GM12878 (cell line): Measurements from ENCODE around the gene HOXB6.

Source experiments
- CTCF ChIP-seq, 3 experiments: IDR thresholded peaks in 2 of 3; conservative IDR thresholded peaks in 1 of 3; 2 replicates each; pipeline ENCODE4 v1.5.1; 2011; ENCODE audit warnings: low read depth in 3 of 3, low read length in 3 of 3, mild to moderate bottlenecking in 3 of 3, control low read depth in 2 of 3, moderate library complexity in 2 of 3, inconsistent platforms in 1 of 3, mixed read lengths in 1 of 3; ENCODE audit not compliant: control insufficient read depth in 2 of 3, insufficient read depth in 1 of 3; ENCODE audit errors: extremely low read depth in 1 of 3
- EGR1 ChIP-seq, 2 experiments: IDR thresholded peaks; 1 replicate in 1 of 2; 2 replicates in 1 of 2; pipeline ENCODE4 v1.6.1; 2011 to 2012; ENCODE audit warnings: low read depth in 2 of 2, low read length in 2 of 2, borderline replicate concordance in 1 of 2, mild to moderate bottlenecking in 1 of 2, moderate library complexity in 1 of 2
- EP300 ChIP-seq, 2 experiments: fragments of 150-350 bp in 1 of 2; IDR thresholded peaks; 2 replicates each; pipeline ENCODE4 v1.6.1; 2011 to 2012; ENCODE audit warnings: low read depth in 2 of 2, low read length in 2 of 2, borderline replicate concordance in 1 of 2, improper control_type of control experiment in 1 of 2, inconsistent platforms in 1 of 2; ENCODE audit not compliant: control insufficient read depth in 1 of 2
- NR2C2 ChIP-seq: IDR thresholded peaks from 2 replicates; pipeline ENCODE4 v1.6.1; 2011; ENCODE audit warnings: borderline replicate concordance, low read depth; ENCODE audit not compliant: control insufficient read depth, insufficient read length
- NRF1 ChIP-seq: conservative IDR thresholded peaks from 2 replicates; pipeline ENCODE4 v1.6.1; 2011; ENCODE audit warnings: mild to moderate bottlenecking, low read depth, low read length, improper control_type of control experiment
- POLR2A ChIP-seq: IDR thresholded peaks from 2 replicates; pipeline ENCODE4 v1.6.1; 2011; ENCODE audit warnings: low read depth, mild to moderate bottlenecking, low read length
- TAF1 ChIP-seq: IDR thresholded peaks from 2 replicates; pipeline ENCODE4 v1.6.1; 2011; ENCODE audit warnings: mild to moderate bottlenecking, low read depth, low read length, borderline replicate concordance
- TF ChIP-seq, protein P1 (sequence below): fragments of 450-650 bp; conservative IDR thresholded peaks from 2 replicates; pipeline ENCODE4 v1.6.1; 2017; ENCODE audit warnings: mild to moderate bottlenecking, moderate library complexity
- TF ChIP-seq, protein P2 (sequence below): IDR thresholded peaks from 2 replicates; pipeline ENCODE4 v1.6.1; 2011; ENCODE audit warnings: low read depth, mild to moderate bottlenecking, low read length, moderate library complexity, borderline replicate concordance; ENCODE audit errors: extremely low read depth

GRCh38 chr17:48642843-48643696 lies 38.3 kb upstream of the HOXB6 start:
- TF ChIP-seq CTCF (IDR thresholded peaks at IDR 0.05 in 2 of 3, conservative IDR thresholded peaks at IDR 0.05 in 1 of 3; ENCODE audit: control insufficient read depth in 2 of 3, extremely low read depth in 1 of 3, insufficient read depth in 1 of 3, low read depth in 3 of 3, low read length in 3 of 3) = no peak
- no peak for TF ChIP-seq NR2C2
- no peak for TF ChIP-seq NRF1
- no peak for TF ChIP-seq POLR2A
- TF ChIP-seq EGR1 (IDR thresholded peaks at IDR 0.05; ENCODE audit: borderline replicate concordance in 1 of 2, low read depth in 2 of 2, low read length in 2 of 2) = no peak
- TF ChIP-seq, protein P1, sequence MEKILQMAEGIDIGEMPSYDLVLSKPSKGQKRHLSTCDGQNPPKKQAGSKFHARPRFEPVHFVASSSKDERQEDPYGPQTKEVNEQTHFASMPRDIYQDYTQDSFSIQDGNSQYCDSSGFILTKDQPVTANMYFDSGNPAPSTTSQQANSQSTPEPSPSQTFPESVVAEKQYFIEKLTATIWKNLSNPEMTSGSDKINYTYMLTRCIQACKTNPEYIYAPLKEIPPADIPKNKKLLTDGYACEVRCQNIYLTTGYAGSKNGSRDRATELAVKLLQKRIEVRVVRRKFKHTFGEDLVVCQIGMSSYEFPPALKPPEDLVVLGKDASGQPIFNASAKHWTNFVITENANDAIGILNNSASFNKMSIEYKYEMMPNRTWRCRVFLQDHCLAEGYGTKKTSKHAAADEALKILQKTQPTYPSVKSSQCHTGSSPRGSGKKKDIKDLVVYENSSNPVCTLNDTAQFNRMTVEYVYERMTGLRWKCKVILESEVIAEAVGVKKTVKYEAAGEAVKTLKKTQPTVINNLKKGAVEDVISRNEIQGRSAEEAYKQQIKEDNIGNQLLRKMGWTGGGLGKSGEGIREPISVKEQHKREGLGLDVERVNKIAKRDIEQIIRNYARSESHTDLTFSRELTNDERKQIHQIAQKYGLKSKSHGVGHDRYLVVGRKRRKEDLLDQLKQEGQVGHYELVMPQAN = no peak
- TF ChIP-seq EP300 (IDR thresholded peaks at IDR 0.05; ENCODE audit: borderline replicate concordance in 1 of 2, control insufficient read depth in 1 of 2, low read depth in 2 of 2, low read length in 2 of 2) = no peak
- TF ChIP-seq, protein P2, sequence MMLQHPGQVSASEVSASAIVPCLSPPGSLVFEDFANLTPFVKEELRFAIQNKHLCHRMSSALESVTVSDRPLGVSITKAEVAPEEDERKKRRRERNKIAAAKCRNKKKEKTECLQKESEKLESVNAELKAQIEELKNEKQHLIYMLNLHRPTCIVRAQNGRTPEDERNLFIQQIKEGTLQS = no peak
- TF ChIP-seq TAF1 = no peak
